BLaER1 (cell line): Measurements from ENCODE around the gene DAD1.
A peak's percentile ranks its signal among the peaks of the same experiment; 100 is the strongest.

ENCODE experiments used
- H3K27ac ChIP-seq: shearing (Covaris generic); formaldehyde crosslinking; 2 replicates; pipeline ENCODE4 v1.8.1; 2022
- H3K27me3 ChIP-seq: shearing (Covaris generic); formaldehyde crosslinking; 2 replicates; pipeline ENCODE4 v1.8.1; 2022
- H3K36me3 ChIP-seq: shearing (Covaris generic); formaldehyde crosslinking; 2 replicates; pipeline ENCODE4 v1.8.1; 2022
- H3K4me1 ChIP-seq: shearing (Covaris generic); formaldehyde crosslinking; 2 replicates; pipeline ENCODE4 v1.8.1; 2022
- H3K4me2 ChIP-seq: shearing (Covaris generic); formaldehyde crosslinking; 2 replicates; pipeline ENCODE4 v1.8.1; 2022
- H3K4me3 ChIP-seq: shearing (Covaris generic); formaldehyde crosslinking; 2 replicates; pipeline ENCODE4 v1.8.1; 2022
- H3K9ac ChIP-seq: shearing (Covaris generic); formaldehyde crosslinking; 2 replicates; pipeline ENCODE4 v1.8.1; 2022
- H3K9me3 ChIP-seq: shearing (Covaris generic); formaldehyde crosslinking; 2 replicates; pipeline ENCODE4 v1.8.1; 2022
- H4K20me1 ChIP-seq: shearing (Covaris generic); formaldehyde crosslinking; 2 replicates; pipeline ENCODE4 v1.8.1; 2022
- Cebpa-rat ChIP-seq: shearing (Covaris generic); IDR thresholded peaks from 2 replicates; pipeline ENCODE4 v1.8.1; 2022

The DAD1 gene

DNA sequence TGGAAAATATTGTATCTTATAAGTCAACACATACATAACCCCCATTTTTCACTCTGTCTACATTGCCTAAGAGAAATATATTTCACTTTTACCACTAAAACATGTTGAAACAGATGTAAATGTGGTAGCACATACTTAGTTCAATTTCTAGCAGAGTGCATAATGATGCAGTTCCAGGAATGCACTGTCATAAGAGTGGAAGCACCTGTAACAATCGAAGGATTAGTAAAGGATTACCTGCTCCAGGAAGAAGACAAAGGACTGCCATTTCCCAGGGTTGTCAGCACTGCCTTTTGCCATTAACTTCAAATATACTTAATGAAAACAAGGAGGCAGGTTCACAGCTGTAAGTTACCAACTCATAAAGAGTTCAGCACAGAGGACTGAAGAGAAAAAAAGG is 24.6 kb downstream of the DAD1 start:
- Histone ChIP-seq H3K4me3 (peak overlapping the region; percentile 18; the same call in 1 of the 2 replicates), H3K27ac (peak overlapping the region; percentile 100), H3K9ac (peak overlapping the region; percentile 81), H3K4me2 (peak overlapping the region; percentile 90), H3K4me1 (peaks cover 100% of the 10 kb centered on the region), H3K27me3 (no peaks in the 10 kb centered on the region), H3K36me3 (peaks cover 11% of the 10 kb centered on the region; the same call in 1 of the 2 replicates), H3K9me3 (no peaks in the 10 kb centered on the region), H4K20me1 (no peaks in the 10 kb centered on the region)
- TF ChIP-seq Cebpa-rat, result no peak

DNA sequence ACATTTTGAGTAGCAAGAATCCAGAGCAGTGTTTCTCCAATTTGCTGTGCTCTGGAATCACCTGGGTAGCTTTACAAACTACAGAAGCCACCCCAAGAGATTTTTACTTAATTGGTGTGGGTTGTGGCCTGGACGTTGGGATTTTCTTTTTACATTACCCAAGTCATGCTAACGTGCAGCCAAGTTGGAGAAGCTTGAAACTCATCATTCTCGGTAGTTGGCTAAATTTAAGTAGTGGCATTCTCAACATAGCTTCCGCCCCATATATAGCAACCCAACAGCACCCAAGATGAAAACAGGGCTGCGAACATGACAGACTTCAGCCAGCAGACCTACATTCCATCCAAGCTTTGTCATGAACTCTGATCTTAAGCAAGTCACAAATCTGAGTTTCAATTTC is 25.0 kb downstream of the DAD1 start:
- Histone ChIP-seq H3K9ac (peak overlapping the region; percentile 81), H3K9me3 (no peaks in the 10 kb centered on the region), H3K4me2 (peak overlapping the region; percentile 90), H3K4me1 (peaks cover 100% of the 10 kb centered on the region), H3K4me3 (peak overlapping the region; percentile 18; the same call in 1 of the 2 replicates), H4K20me1 (no peaks in the 10 kb centered on the region), H3K27ac (peak overlapping the region; percentile 100), H3K36me3 (peaks cover 9% of the 10 kb centered on the region; the same call in 1 of the 2 replicates), H3K27me3 (no peaks in the 10 kb centered on the region)
- no peak for TF ChIP-seq Cebpa-rat

DNA sequence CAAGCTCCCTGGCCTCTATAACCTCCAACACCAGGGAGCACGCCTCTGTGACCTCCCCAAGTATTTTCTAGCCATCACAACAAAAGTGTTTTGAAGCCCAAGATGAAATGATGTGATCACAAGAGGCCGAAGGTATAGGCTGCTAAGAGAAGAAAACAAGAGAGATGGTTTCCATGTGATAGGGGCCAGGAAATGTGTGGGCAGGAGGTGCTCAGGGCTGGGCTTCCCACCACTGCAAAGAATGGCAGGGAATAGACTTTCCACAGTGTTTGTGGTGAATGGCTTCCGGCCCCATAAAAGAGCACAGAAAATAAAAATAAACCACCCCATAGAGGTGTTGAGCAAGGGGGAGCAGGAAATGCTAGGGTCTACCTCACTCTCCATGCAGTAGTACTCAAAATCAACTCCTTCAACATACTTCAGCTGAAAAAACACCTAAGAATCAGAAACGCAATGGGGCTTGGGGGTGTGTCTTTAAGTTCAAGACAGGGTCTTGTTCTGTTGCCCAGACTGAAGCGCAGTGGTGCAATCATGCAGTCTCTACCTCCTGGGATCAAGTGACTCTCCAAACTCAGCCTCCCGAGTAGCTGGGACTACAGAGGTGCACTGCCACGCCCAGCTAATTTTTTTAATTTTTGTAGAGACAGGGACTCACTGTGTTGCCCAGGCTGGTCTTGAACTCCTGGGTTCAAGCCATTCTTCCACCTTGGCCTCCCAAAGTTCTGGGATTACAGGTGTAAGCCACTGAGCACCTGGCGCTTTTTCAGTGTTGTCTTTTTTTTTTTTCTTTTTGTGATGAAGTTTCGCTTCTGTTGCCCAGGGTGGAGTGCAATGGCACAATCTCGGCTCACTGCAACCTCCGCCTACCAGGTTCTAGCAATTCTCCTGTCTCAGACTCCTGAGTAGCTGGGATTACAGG is 27.1 kb downstream of the DAD1 start:
- peak overlapping the region; percentile 100 for H3K27ac ChIP-seq
- H3K4me1 ChIP-seq, result peaks cover 98% of the 10 kb centered on the region
- peak; percentile 68 for TF ChIP-seq Cebpa-rat
- no peaks in the 10 kb centered on the region for H3K27me3 ChIP-seq
- H3K36me3 ChIP-seq, result peaks cover 9% of the 10 kb centered on the region; the same call in 1 of the 2 replicates
- no peaks in the 10 kb centered on the region for H3K9me3 ChIP-seq
- peak overlapping the region; percentile 90 for H3K4me2 ChIP-seq
- peak overlapping the region; percentile 38 for H3K4me3 ChIP-seq
- H4K20me1 ChIP-seq, result no peaks in the 10 kb centered on the region
- peak overlapping the region; percentile 81 for H3K9ac ChIP-seq

DNA sequence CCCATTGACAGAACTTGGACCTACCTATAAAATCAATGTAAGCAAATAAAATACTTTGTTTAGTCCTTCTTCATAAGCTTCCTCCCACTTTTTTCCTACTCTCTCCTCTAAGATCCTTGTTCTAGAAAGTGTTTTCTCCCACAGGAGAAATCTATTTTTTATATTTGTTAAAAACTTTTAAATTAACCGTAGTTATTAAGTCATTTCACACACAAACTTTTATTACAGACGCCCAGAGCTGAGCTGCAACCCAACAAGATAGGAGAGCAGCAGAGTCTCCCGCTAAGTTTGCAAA is 27.7 kb downstream of the DAD1 start:
- Histone ChIP-seq H3K4me2 (peak overlapping the region; percentile 90), H3K9ac (peak overlapping the region; percentile 81), H3K36me3 (peaks cover 9% of the 10 kb centered on the region; the same call in 1 of the 2 replicates), H3K27ac (peak overlapping the region; percentile 100), H3K4me3 (peak overlapping the region; percentile 38), H3K9me3 (no peaks in the 10 kb centered on the region), H4K20me1 (no peaks in the 10 kb centered on the region), H3K4me1 (peaks cover 92% of the 10 kb centered on the region), H3K27me3 (no peaks in the 10 kb centered on the region)
- no peak for TF ChIP-seq Cebpa-rat

DNA sequence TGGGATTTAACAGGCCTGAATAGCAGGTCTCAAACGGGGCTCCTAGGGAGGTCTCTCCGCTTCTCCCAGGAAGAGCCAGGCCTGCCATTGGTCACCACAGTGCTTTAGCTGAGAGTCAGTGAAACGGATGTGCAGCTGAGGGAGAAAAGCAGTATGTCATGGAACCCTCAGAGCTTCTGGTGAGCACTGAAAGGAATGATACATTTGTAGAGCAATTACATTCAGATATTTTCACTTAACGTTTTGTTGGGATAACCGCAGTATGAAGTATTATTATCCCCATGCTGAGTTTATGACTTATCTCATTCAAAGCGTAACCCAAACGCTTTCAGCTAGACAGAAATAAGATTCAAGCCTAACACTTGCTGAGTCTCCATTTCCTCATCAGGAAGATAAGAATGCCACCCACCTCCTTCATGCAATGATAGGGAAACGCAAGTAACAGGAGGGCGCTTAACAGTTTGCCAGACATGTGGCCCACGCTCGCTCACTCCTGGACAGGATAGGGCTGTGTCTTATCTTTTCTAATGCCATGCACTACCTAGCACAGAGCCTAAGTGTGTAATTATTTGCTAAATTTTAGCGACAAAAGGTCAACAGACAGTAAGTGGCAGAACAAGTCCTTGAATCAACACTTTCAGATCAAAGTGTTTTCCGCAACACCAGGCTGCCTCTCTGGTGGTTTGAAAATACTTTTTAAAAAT is 28.2 kb downstream of the DAD1 start:
- Histone ChIP-seq H3K9ac (peak overlapping the region; percentile 81), H3K4me2 (peak overlapping the region; percentile 90), H3K27ac (peak overlapping the region; percentile 100), H3K4me1 (peaks cover 90% of the 10 kb centered on the region), H3K9me3 (no peaks in the 10 kb centered on the region), H3K27me3 (no peaks in the 10 kb centered on the region), H3K36me3 (peaks cover 9% of the 10 kb centered on the region; the same call in 1 of the 2 replicates), H3K4me3 (peak overlapping the region; percentile 38), H4K20me1 (no peaks in the 10 kb centered on the region)
- no peak for TF ChIP-seq Cebpa-rat

DNA sequence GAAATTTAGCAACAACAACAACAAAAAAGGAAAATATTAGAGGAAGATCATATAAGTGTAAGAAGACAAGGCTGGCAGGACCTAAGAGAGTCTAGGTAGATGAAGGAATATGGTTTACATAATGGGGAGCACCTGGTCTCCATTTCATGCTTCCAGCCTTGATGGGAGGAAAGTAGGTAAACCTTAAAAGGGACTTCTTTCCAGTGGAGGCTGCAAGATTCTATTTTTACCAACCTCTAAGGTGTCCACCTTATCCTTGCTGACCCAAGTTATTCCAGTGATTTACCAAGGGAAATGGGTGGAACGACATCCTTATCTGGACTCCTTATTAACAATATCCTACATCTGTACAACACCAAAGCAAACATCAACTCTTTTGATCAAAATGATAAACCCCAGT is 30.0 kb downstream of the DAD1 start:
- Histone ChIP-seq H3K27me3 (no peaks in the 10 kb centered on the region), H3K27ac (peak overlapping the region; percentile 100)

DNA sequence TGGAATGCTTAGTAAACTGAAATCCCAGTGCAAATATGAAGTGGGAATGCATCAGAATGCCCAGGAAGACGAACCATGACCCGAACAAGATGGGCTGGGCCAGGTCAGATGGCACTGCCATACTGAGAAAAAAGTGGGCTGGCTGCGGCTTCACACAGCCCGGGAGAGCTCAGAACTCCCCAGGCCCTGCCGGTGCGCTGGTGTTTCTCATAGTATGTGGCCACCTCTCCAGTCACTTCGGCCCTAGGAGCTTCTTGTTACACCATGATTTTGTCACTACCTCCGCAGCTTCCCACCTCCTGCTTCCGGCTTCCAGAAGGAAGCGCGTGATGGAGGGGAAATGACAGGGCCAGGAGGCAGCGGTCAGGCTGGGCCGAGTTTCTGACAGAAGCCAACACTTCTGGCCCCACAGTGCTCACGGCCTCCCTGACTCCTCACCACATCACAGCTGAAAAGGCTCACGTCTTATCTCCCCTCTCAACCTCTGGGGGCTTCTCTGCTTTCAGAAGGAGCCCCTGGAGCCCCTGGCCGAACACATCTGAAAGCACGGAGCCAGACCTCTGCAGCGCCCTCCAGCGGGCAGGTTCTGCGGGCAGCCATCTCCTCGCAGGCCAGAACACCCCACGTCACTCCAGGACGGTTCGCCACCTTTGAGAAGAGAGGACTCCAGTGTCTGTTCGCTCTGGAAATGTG is 30.7 kb downstream of the DAD1 start:
- Histone ChIP-seq H3K27ac (peak overlapping the region; percentile 100), H4K20me1 (no peaks in the 10 kb centered on the region), H3K4me1 (peaks cover 90% of the 10 kb centered on the region), H3K4me3 (peak overlapping the region; percentile 61), H3K27me3 (no peaks in the 10 kb centered on the region), H3K36me3 (peaks cover 18% of the 10 kb centered on the region), H3K4me2 (peak overlapping the region; percentile 90), H3K9ac (peak overlapping the region; percentile 99), H3K9me3 (no peaks in the 10 kb centered on the region)
- no peak for TF ChIP-seq Cebpa-rat

More for the DNA sequence above, 30.0 kb downstream of the DAD1 start:
- H3K36me3 ChIP-seq, result peaks cover 11% of the 10 kb centered on the region; the same call in 1 of the 2 replicates
- no peaks in the 10 kb centered on the region for H4K20me1 ChIP-seq
- TF ChIP-seq Cebpa-rat, result no peak
- no peaks in the 10 kb centered on the region for H3K9me3 ChIP-seq
- peaks cover 90% of the 10 kb centered on the region for H3K4me1 ChIP-seq
- H3K4me3 ChIP-seq, result no peak overlapping the region
- peak overlapping the region; percentile 90 for H3K4me2 ChIP-seq
- H3K9ac ChIP-seq, result peak overlapping the region; percentile 99

DNA sequence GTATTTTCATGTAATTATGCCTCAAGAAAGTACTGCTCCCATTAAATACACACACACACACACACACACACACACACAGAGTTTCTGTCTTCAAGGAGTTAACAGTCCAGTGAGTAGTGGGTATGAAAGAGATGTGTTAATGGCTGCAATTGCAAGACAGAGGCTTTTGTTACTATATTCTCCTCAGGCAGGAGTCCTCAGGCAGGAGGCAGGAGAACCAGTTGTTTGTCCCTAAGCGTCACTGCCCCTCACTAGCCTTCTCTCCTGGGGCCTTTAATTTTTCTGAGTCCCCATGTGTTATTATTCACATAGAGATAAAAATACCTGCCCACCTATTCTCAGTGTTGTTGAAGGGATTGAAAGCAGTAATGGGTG is 31.2 kb downstream of the DAD1 start:
- peaks cover 90% of the 10 kb centered on the region for H3K4me1 ChIP-seq

DNA sequence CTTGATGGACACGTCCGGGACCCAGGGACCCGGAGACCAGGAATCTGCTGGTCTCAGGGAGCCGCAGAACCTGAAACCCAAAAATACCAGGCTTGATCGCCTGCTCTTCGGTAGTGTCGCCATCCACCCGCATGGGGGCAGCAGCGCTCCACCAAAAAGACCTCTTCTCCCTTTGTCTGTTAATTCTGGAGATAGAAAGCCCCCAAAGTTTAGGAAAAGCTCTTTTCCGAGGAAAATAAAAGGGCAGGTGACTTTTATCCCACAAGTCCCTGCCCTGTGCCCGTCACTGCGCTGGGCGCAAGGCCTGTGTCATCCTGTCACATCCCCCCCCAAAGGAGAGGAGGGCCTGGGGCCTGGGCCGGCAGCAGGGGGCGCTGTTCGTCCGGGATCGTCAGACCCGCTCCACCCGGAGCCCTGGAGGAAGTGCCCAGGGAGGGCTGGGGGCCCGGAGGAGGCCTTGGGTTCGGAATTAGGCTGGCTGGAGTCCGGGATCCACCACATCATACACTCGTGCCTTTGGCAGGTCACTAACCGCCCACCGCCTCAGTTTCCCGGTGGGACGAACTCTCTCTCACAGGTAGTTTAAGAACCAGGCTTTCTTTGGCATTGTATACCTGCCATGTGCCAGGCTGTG is 31.9 kb downstream of the DAD1 start:
- Histone ChIP-seq H3K4me3 (peak overlapping the region; percentile 61), H3K4me2 (peak overlapping the region; percentile 90), H3K4me1 (peaks cover 90% of the 10 kb centered on the region), H3K9ac (peak overlapping the region; percentile 99), H3K27me3 (no peaks in the 10 kb centered on the region), H3K27ac (peak overlapping the region; percentile 100), H3K9me3 (no peaks in the 10 kb centered on the region), H4K20me1 (no peaks in the 10 kb centered on the region), H3K36me3 (peaks cover 30% of the 10 kb centered on the region)
- no peak for TF ChIP-seq Cebpa-rat

More for the DNA sequence above, 31.2 kb downstream of the DAD1 start:
- no peak for TF ChIP-seq Cebpa-rat
- no peaks in the 10 kb centered on the region for H3K27me3 ChIP-seq
- no peaks in the 10 kb centered on the region for H3K9me3 ChIP-seq
- H3K36me3 ChIP-seq, result peaks cover 23% of the 10 kb centered on the region
- peak overlapping the region; percentile 90 for H3K4me2 ChIP-seq
- H3K27ac ChIP-seq, result peak overlapping the region; percentile 100
- peak overlapping the region; percentile 99 for H3K9ac ChIP-seq
- H4K20me1 ChIP-seq, result no peaks in the 10 kb centered on the region
- H3K4me3 ChIP-seq, result peak overlapping the region; percentile 61
